GM23248 (cell line): ENCODE measurements around the gene KLHL14.

ENCODE experiments used
- EZH2 ChIP-seq: fragments of 200-600 bp; sonication (generic); IDR thresholded peaks from 2 replicates; pipeline ENCODE4 v1.6.1; 2018; ENCODE audit warnings: antibody characterized with exemption, mild to moderate bottlenecking; ENCODE audit not compliant: insufficient read depth, poor library complexity, severe bottlenecking
- EZH2phosphoT487 ChIP-seq: fragments of 200-600 bp; sonication (generic); IDR thresholded peaks from 2 replicates; pipeline ENCODE4 v1.6.1; 2018; ENCODE audit warnings: antibody characterized with exemption, moderate library complexity, mild to moderate bottlenecking, low read depth; ENCODE audit not compliant: insufficient read depth

DNA sequence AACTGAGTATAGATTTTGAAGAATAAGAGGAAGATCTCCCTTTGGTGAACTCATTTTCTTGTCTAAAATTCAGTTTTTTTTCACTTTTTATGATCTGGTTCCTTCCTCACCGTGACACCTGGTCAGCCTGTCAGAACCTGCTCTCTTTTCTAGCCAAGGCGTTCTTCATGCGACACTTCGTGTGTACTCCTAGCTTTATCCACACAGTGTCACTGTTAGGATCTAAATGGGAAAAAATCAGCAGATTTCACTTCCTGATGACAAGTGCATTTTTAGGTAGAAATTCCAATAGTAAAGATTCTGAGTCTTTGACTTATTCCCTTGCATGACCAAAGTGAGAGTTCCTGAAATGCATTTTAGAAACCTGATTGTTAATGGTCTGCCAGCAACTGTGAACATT lies 89.8 kb downstream of the KLHL14 start:
- TF ChIP-seq EZH2 (no peak), EZH2phosphoT487 (no peak)
